GM10847 (cell line): Measurements from ENCODE around the gene IMP3.

ENCODE experiments used
- POLR2A ChIP-seq: IDR thresholded peaks from 2 replicates; pipeline ENCODE4 v1.6.1; 2011; ENCODE audit not compliant: insufficient read length; ENCODE audit errors: extremely low read depth

IMP3 gene

DNA sequence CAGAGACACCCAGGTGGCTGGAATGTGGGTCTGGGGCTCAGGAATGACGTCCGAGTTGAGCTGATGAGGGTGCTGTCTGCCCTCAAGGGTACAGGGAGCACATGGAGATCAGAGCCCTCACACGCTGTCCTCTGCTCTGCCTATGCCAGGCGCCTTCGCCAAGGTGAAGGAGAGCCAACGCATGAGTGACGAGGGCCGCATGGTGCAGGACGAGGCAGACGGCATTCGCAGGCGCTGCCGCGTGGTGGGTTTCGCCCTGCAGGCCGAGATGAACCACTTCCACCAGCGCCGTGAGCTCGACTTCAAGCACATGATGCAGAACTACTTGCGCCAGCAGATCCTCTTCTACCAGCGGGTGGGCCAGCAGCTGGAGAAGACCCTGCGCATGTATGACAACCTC, 16.8 kb upstream of the IMP3 start:
- TF ChIP-seq POLR2A: no peak

DNA sequence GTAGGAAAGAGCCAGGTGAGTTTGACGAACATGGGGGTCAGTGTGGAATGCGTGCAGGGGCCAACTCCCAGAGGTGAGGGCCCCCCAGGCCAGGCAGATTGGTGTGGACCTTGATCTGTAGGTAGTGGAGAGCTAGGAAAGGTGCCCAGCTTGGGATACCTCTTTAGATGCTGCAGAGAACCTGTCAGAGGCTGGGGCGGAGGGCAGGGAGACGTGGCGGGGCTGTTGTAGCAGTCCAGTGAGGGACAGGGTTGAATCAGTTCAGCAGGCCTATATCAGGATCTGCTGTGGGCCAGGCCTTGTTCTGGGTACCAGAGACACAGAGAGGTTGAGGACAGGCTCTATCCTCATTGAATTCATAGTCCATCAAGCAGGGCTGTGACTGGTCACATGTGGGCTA, 16.3 kb upstream of the IMP3 start:
- no peak for TF ChIP-seq POLR2A

GRCh38 chr15:75655931-75656330, 15.9 kb upstream of the IMP3 start:
- TF ChIP-seq POLR2A: no peak

- no peak for TF ChIP-seq POLR2A
Measured at GRCh38 chr15:75654201-75654907, 14.3 kb upstream of the IMP3 start.

DNA sequence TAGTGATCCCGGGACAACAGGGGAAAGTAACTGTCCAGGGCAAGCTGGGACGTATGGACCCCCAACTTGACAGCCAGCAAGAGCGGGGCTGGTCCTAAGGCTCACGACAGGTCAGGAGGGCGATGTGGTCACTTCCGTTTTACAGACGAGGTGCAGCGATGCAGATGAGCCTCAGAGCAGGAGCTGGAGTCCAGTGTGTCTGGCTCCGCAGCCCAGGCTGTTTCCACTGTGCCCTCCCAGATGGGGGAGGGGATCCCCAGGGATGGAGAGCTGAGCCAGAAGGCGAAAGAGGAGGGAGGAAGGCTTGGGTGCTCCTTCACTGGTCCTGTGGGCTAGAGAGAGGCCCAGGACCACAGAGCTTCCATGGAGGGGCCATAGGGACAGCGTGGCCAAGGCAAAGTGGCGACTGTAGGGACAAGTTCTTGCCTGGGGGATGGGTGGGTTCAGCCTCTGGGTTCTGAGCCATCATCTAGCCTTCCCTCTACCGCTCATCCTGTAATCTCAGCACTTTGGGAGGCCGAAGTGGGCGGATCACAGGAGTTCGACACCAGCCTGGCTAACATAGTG, 13.4 kb upstream of the IMP3 start:
- TF ChIP-seq POLR2A: no peak

DNA sequence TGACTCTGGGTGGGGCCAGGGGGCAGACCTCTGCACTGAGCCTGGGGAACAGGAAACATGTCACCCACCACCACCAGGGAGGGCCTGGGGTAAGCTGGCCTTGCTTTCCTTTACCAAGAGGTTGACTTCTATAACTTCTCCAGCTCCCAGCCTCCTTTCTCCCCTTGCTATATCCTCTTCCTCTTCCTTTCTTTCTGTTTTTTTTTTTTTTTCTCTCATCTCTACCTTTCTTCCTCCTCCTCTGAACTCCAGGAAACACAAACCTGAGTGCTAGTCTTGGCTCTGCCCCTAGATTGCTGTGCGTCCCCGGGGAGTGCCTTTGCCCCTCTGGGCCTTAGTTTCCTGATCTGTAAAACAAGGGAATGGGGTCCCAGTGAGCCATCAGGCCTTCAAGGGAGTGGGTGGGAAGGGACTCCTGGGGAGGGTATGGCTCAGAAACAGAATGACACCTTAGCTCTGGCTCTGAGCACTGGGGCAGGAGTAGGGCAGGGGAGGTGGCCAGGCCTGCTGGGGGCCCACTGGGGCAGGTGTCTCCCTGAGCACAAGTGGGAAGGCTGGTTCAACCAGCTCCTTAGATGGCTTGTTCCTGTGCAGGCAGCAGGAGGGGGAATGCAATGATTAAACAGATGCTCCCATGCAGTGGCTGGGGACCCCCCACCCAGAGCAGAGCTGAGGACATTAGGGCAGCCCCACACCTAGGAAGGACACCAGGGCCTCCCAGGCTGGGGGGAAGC, 12.0 kb upstream of the IMP3 start:
- no peak for TF ChIP-seq POLR2A

DNA sequence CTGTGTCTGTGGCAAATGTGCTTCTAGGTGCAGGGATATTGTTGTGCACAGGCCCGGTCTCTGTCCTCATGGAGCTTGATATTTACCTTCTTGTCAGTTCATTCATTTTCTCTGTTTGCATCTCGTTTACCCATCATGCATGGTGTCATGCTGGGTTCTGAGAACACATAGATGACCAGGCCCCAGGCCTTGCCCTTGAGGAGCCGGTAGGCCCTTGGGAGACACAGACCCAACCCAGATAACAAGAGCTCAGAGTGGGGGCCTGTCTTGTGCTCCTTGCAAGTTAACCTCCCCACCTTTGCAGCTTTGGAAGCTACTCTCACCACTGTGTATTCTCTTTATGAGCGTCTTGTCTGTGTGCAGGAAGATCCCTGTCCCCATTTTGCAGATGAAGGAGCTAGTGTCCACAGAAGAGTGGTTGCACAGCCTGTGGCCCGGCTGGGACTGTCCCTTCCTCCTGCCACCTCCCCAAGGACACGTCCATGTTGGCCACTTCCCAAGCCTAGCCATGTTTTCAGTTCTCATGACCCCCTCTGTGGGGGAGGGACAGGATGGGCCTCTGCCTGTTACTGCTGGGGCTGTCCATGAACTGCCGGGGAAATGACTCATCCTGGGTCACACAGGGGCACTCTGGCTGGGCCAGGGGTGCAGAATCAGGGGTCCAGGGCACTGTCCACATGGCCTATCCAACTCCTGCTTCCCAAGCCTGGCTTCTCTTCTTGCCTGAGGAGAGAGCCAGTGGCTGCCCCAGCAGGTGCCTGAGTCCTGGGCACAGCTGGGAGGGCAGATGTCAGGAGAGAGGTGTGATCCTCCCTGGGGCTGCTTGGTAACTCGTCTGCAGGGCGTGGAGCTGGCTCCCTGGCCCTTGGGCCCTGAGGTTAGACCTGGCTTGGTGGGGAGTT, 11.1 kb upstream of the IMP3 start:
- TF ChIP-seq POLR2A: no peak

GRCh38 chr15:75649848-75650247, 9.8 kb upstream of the IMP3 start:
- TF ChIP-seq POLR2A: no peak

DNA sequence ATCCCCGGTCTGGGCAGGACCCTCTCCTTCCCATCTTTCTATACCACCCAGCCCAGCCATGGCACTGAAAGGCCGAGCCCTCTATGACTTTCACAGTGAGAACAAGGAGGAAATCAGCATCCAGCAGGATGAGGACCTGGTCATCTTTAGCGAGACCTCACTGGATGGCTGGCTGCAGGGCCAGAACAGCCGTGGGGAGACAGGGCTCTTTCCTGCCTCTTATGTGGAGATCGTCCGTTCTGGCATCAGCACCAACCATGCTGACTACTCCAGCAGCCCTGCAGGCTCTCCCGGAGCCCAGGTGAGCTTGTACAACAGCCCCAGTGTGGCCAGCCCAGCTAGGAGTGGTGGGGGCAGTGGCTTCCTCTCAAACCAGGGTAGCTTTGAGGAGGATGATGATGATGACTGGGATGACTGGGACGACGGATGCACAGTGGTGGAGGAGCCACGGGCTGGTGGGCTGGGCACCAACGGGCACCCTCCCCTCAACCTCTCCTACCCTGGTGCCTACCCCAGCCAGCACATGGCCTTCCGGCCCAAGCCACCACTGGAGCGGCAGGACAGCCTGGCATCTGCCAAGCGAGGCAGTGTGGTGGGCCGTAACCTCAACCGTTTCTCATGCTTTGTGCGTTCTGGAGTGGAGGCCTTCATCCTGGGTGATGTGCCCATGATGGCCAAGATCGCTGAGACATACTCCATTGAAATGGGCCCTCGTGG, 9.2 kb upstream of the IMP3 start:
- no peak for TF ChIP-seq POLR2A

DNA sequence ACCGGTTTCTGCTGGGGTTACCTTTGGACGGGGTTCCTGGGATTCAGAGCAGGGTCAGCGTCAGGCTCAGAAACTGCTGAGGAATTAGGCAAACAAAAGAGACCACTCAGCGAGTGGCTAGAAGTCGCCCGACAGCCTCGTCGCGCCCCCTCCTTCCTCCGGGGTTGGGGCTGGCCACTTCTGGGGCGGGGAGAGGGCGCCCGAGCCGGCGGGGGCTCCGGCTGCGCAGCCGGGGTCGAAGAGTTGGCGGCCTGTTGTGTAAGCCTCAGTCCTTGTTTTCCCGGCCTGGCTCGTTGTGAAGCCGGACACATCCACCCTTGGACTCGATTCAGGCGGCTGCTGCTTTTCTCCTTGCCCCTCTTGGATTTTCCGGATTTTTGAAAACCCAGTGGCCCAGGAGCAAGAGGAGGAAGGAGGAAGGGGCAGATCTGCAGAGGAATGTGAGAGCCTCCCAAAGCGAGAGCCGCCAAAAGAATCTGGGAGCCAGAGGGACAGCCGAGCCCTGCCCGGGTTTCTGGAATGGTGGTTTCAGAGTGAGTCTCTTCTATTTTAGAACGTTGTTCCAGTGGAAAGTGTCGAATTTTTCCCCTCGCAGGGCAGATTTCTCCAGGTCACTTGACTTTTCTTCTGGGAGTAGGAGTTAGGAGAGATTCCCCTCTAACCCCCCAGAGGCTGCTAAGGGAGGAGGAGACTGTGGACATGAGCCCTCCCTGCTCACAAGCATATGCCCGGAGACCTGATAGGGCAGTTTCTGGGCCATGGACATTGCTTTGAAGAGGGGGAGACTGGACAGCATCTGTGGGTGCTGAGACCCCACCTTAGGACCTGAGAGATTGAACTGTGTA, 8.4 kb upstream of the IMP3 start:
- TF ChIP-seq POLR2A: no peak

DNA sequence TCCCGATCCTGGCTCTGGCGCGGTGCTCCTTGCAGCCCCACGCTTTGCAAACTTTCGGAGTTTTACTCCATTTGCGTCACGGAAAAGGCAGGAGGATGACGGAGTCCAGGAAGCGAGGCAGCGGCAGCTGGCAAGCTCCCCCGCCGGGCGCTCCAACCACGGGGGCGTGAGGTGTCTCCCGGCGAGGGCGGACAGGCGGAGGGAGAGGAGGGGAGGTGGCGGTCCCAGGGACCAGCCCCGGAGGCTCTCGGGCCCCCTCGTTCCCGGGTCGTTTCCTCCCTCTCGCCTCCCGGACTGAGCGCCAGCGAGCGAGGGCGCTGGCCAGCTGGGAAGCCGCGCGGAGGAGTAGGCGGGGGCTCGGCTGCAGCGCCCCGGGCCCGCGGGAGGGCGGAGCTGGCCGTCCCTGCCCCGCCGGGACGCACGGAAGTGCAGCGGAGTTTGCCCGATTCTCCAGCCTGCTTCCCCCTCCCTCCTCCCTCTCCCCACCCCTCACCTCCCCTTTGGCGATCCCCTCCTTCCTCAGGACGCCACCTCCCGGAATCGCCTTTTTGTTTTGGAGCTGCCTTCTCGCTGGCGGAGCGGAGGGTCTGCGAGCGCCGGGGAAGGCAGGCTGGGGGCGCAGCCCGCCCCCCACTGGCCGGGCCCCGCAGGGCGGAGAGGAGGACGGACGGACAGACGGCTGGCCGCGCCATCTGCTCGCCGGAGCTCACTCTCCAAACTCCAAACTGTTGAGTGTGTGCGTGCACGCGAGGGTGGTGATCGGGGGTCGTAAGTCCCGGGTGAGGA, 7.5 kb upstream of the IMP3 start, which contains the start of gene SNX33:
TSS of gene SNX33 (plus strand) at position 543 of the 786 bp plus-strand sequence. CDS start 1,191 bp downstream, outside the sequence.
- TF ChIP-seq POLR2A: no peak

GRCh38 chr15:75646944-75647364, 6.9 kb upstream of the IMP3 start:
- TF ChIP-seq POLR2A: no peak
